ENCODE results near the gene TIPARP. TPM values are rescaled to one million over a fixed set of nuclear protein-coding genes. Genes with fewer than 3 reads are reported as not detected.
A peak's percentile ranks its signal among the peaks of the same experiment; 100 is the strongest.

The TIPARP gene
- total RNA-seq, 3 donors from 2014 or later (not counting 1 experiment from before 2014, with no cell fraction given) = 129 to 249 (median 147) TPM

DNA sequence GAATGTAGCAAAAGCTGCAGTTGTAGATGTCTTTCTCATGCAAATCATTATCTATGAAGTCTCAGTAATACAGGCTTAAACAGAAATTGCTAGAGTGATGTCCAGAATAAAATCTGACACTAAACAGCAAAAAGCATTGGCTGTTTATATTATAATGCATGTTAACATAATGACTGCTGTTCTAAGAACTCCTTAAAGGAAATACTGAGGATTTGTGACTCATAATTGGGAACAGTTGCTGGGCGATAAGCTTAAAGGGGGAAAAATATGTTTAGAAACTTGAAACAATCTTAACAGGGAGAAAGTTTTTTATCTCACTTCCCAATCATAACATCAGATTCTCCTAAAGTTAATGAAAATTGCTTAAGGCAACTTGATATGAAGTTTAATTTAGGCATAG lies 17.5 kb downstream of the TIPARP start:
- ATAC-seq (no peak), DNase-seq (no peak)
- intact Hi-C loops (cut with micrococcal nuclease) = no loop called here
- Mint-ChIP-seq H3K27ac (peak overlapping the region in 1 of 2 donors; percentile 21), H3K4me3 (no peak overlapping the region), H3K4me1 (peaks cover 57 to 60% of the 10 kb centered on the region in 2 donors), H3K36me3 (peaks cover 11% of the 10 kb centered on the region), H3K27me3 (ENCODE audit: low read depth in 2 of 2) (no peaks in the 10 kb centered on the region), H3K9me3 (no peaks in the 10 kb centered on the region)
- TF ChIP-seq, protein P1, sequence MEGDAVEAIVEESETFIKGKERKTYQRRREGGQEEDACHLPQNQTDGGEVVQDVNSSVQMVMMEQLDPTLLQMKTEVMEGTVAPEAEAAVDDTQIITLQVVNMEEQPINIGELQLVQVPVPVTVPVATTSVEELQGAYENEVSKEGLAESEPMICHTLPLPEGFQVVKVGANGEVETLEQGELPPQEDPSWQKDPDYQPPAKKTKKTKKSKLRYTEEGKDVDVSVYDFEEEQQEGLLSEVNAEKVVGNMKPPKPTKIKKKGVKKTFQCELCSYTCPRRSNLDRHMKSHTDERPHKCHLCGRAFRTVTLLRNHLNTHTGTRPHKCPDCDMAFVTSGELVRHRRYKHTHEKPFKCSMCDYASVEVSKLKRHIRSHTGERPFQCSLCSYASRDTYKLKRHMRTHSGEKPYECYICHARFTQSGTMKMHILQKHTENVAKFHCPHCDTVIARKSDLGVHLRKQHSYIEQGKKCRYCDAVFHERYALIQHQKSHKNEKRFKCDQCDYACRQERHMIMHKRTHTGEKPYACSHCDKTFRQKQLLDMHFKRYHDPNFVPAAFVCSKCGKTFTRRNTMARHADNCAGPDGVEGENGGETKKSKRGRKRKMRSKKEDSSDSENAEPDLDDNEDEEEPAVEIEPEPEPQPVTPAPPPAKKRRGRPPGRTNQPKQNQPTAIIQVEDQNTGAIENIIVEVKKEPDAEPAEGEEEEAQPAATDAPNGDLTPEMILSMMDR (IDR thresholded peaks at IDR 0.05) = no peak
- Histone ChIP-seq H3K27ac (ENCODE audit: low read length) (no peak overlapping the region), H3K9me3 (ENCODE audit: control insufficient read depth, insufficient read depth, low read length) (no peaks in the 10 kb centered on the region), H3K27me3 (ENCODE audit: control insufficient read depth, insufficient read depth, low read length) (no peaks in the 10 kb centered on the region), H3K4me3 (ENCODE audit: low read length) (no peak overlapping the region), H3K4me1 (ENCODE audit: control insufficient read depth, insufficient read depth, low read length) (peaks cover 8% of the 10 kb centered on the region), H3K36me3 (ENCODE audit: control insufficient read depth, insufficient read depth, low read length) (peaks cover 33% of the 10 kb centered on the region)
- no CpG with 5 or more reads among the region's 1 CpG for WGBS (ENCODE audit: insufficient coverage)

DNA sequence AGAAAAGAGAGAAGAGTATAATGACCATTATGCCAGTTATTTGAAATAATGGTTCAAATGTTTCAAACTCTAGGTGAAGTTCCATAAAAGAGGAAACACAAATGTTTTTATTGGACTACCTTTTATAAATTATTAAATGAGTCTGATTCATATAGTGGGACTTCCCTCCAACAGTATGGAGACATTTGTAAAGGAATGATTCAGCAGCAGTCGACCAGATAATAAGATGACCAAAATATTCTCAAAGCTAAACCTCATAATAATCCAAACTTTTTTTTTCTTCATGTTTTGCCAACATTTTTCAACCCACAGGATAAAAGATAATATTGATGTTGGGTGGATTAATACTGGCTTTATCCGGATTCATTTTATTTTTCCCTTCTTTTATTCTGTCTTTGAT lies 18.8 kb downstream of the TIPARP start:
- DNase-seq (no peak), ATAC-seq (no peak)
- intact Hi-C loops (cut with micrococcal nuclease) = no loop called here
- peaks cover 5% of the 10 kb centered on the region for H3K4me1 ChIP-seq (ENCODE audit: control insufficient read depth, insufficient read depth, low read length)
- WGBS (ENCODE audit: insufficient coverage) = no CpG with 5 or more reads among the region's 2 CpGs
- no peak overlapping the region for H3K27ac ChIP-seq (ENCODE audit: low read length)
- TF ChIP-seq, protein P1 (IDR thresholded peaks at IDR 0.05) = no peak
- Mint-ChIP-seq H3K27ac (no peak overlapping the region), H3K36me3 (peaks cover 16% of the 10 kb centered on the region), H3K9me3 (no peaks in the 10 kb centered on the region), H3K4me1 (peaks cover 57 to 61% of the 10 kb centered on the region in 2 donors), H3K27me3 (ENCODE audit: low read depth in 2 of 2) (no peaks in the 10 kb centered on the region), H3K4me3 (no peak overlapping the region)
- H3K27me3 ChIP-seq (ENCODE audit: control insufficient read depth, insufficient read depth, low read length) = no peaks in the 10 kb centered on the region
- no peaks in the 10 kb centered on the region for H3K9me3 ChIP-seq (ENCODE audit: control insufficient read depth, insufficient read depth, low read length)
- no peak overlapping the region for H3K4me3 ChIP-seq (ENCODE audit: low read length)
- H3K36me3 ChIP-seq (ENCODE audit: control insufficient read depth, insufficient read depth, low read length) = peaks cover 41% of the 10 kb centered on the region

DNA sequence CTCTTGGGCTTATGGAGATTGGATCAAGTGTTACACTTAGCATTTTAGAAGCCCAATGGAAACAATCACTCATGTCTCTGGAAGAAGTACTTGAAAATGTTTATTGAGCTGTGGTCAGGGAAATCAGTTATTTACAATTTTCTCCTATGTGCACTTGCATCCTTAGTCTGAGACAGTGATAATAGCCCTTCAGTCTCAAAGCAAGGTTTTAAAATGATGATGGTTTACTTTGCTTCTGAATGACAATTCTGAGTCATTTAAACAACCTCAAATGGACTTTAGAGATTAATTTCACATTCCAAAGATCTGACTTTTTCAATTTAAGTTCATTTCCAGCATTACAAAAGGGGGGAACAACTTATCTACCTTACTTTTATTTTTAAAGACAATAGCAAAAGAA lies 20.1 kb downstream of the TIPARP start:
- TF ChIP-seq, protein P1 (IDR thresholded peaks at IDR 0.05) = no peak
- DNase-seq (no peak), ATAC-seq (no peak)
- no peaks in the 10 kb centered on the region for H3K9me3 ChIP-seq (ENCODE audit: control insufficient read depth, insufficient read depth, low read length)
- H3K4me3 ChIP-seq (ENCODE audit: low read length) = no peak overlapping the region
- no peaks in the 10 kb centered on the region for H3K27me3 Mint-ChIP-seq (ENCODE audit: low read depth in 2 of 2)
- peaks cover 45% of the 10 kb centered on the region for H3K36me3 ChIP-seq (ENCODE audit: control insufficient read depth, insufficient read depth, low read length)
- H3K27ac ChIP-seq (ENCODE audit: low read length) = no peak overlapping the region
- H3K4me3 Mint-ChIP-seq = no peak overlapping the region
- H3K9me3 Mint-ChIP-seq = no peaks in the 10 kb centered on the region
- H3K36me3 Mint-ChIP-seq = peaks cover 16% of the 10 kb centered on the region
- peaks cover 3% of the 10 kb centered on the region for H3K4me1 ChIP-seq (ENCODE audit: control insufficient read depth, insufficient read depth, low read length)
- no peaks in the 10 kb centered on the region for H3K27me3 ChIP-seq (ENCODE audit: control insufficient read depth, insufficient read depth, low read length)
- peaks cover 56 to 58% of the 10 kb centered on the region in 2 donors for H3K4me1 Mint-ChIP-seq
- intact Hi-C loops (cut with micrococcal nuclease) = no loop called here
- H3K27ac Mint-ChIP-seq = peak overlapping the region in 1 of 2 donors; percentile 68

DNA sequence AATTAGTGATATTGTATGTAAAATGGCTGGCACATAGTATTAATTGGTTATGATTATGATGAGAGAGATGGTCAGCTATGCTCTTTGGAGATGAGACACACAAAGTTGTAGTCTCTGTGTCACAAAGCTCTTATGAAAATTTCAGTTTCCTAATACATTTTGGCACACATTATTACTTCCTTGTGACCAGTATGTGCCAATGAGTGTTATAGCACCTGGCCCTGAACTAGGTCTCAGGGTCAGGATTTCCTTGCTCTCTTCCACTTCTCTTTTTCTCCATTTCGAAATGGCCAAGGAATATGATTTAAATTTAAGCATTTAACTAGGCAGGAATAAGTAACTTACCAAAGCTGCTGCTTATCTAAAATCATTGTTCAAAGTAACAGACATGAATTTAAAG lies 28.0 kb downstream of the TIPARP start:
- H3K27me3 Mint-ChIP-seq (ENCODE audit: low read depth in 2 of 2) = no peaks in the 10 kb centered on the region
- DNase-seq = no peak
- no peak overlapping the region for H3K4me3 Mint-ChIP-seq
- WGBS (ENCODE audit: insufficient coverage) = no CpG with 5 or more reads among the region's 1 CpG
- peaks cover 10% of the 10 kb centered on the region for H3K36me3 Mint-ChIP-seq
- TF ChIP-seq, protein P1 (IDR thresholded peaks at IDR 0.05) = no peak
- H3K9me3 ChIP-seq (ENCODE audit: control insufficient read depth, insufficient read depth, low read length) = no peaks in the 10 kb centered on the region
- H3K27ac ChIP-seq (ENCODE audit: low read length) = no peak overlapping the region
- ATAC-seq = no peak
- H3K27me3 ChIP-seq (ENCODE audit: control insufficient read depth, insufficient read depth, low read length) = no peaks in the 10 kb centered on the region
- H3K27ac Mint-ChIP-seq = peak overlapping the region; percentile 21 to 68
- no peaks in the 10 kb centered on the region for H3K9me3 Mint-ChIP-seq
- H3K4me1 Mint-ChIP-seq = peaks cover 44 to 52% of the 10 kb centered on the region in 2 donors
- peaks cover 48% of the 10 kb centered on the region for H3K36me3 ChIP-seq (ENCODE audit: control insufficient read depth, insufficient read depth, low read length)
- intact Hi-C loops (cut with micrococcal nuclease) = no loop called here
- H3K4me1 ChIP-seq (ENCODE audit: control insufficient read depth, insufficient read depth, low read length) = peaks cover 2% of the 10 kb centered on the region
- no peak overlapping the region for H3K4me3 ChIP-seq (ENCODE audit: low read length)
